LNCAP (cell line): ENCODE measurements around the gene HHLA2.

Experiments used
- TF ChIP-seq, protein P1 (sequence below): fragments of 450-650 bp; IDR thresholded peaks from 2 replicates; pipeline ENCODE4 v1.5.1; 2017; ENCODE audit warnings: mild to moderate bottlenecking

HHLA2 gene

DNA sequence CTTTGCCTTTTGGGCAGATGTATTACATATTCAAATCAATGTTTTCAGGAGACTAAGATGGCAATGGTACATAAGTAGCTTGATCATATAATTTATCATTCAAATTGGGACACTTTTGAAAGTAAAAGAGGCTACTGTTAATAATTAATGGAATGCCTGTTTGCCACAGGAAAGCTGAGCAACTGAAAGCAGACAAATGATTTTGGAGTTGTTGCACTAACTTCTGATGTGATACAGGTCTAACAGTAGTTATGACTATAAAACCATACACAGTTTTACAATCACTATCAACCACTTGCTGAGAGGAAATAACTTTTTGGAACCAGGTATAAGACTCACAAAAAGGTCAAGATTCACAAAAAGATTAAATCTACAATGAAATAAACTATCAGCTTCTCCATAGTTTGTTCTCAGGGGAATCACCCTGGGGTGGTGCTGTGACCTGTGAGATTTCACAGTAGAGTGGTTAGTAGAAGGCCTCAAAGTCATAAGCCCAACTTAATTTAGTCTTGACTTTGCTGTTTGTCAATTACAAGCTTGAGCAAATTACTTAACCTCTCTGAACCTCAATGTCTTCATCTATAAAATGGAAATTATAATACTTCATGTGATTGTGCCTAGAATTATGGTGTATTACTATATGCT lies 42.7 kb downstream of the HHLA2 start:
- TF ChIP-seq, protein P1, sequence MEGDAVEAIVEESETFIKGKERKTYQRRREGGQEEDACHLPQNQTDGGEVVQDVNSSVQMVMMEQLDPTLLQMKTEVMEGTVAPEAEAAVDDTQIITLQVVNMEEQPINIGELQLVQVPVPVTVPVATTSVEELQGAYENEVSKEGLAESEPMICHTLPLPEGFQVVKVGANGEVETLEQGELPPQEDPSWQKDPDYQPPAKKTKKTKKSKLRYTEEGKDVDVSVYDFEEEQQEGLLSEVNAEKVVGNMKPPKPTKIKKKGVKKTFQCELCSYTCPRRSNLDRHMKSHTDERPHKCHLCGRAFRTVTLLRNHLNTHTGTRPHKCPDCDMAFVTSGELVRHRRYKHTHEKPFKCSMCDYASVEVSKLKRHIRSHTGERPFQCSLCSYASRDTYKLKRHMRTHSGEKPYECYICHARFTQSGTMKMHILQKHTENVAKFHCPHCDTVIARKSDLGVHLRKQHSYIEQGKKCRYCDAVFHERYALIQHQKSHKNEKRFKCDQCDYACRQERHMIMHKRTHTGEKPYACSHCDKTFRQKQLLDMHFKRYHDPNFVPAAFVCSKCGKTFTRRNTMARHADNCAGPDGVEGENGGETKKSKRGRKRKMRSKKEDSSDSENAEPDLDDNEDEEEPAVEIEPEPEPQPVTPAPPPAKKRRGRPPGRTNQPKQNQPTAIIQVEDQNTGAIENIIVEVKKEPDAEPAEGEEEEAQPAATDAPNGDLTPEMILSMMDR, result no peak

DNA sequence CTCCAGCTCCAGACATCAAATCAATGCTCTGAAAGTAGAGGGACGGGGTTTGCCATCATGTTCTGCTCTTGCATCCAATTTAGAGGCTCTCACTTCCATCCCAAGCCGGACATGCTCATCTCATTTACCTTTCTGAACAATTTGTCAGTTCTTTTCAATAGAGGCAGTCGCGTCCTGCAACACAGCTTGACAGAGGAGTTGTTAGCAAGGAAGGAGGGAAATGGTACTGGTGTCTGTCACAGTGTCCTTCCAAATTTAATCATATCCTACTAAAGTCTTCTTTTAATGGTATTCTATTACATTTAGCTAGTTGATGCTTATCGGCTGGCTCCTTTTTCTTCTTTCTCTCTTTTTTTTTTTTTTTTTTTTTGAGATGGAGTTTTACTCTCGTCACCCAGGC lies 45.6 kb downstream of the HHLA2 start:
- TF ChIP-seq, protein P1, result no peak

DNA sequence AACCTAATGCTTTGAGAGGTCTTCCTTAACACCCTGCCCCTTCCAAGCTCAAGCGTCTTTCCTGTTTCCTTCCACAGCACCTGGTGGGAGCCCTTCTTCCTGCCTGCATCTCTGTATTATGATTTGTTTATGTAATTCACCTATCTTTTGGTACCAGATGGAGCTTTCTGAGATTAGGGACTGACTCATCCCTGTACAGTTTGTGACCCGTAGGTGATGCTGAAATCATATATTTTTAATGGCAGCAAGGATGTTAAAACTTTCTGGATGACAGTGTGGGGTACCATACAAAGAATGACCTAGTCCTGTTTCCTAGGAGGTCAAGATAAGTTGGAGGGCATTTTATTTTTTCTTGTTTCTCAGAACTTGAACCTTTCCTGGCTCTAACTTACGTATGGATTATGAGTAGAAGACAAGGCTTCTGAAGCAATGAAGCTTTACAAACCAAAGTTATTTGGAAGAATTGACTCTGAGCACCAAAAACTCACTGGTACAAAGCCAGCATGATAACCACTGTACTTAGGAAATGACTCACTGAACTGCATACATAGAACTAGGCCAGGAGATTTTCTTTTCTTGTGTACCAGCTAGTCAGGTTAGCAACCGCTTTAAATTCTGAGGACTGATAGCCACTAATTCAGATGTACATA lies 46.6 kb downstream of the HHLA2 start:
- TF ChIP-seq, protein P1, result no peak

DNA sequence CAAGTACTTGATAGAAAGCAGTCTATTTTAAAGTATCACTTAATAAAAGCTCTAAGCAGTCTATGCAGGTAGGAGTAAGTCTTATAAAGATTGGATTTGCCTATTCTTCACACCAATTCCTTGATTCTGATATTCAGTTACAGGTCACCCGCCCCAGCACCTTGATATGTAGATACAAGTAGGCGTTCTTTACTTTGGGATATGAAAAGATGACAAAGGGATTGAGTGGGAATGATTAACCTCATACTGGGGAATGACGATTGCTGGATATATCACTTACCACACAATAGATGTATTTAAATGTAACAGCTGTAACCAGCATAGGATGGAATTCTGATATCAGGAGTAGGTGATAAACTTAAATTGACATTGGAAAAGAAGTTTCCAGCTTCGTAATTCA lies 47.1 kb downstream of the HHLA2 start:
- TF ChIP-seq, protein P1, result no peak

DNA sequence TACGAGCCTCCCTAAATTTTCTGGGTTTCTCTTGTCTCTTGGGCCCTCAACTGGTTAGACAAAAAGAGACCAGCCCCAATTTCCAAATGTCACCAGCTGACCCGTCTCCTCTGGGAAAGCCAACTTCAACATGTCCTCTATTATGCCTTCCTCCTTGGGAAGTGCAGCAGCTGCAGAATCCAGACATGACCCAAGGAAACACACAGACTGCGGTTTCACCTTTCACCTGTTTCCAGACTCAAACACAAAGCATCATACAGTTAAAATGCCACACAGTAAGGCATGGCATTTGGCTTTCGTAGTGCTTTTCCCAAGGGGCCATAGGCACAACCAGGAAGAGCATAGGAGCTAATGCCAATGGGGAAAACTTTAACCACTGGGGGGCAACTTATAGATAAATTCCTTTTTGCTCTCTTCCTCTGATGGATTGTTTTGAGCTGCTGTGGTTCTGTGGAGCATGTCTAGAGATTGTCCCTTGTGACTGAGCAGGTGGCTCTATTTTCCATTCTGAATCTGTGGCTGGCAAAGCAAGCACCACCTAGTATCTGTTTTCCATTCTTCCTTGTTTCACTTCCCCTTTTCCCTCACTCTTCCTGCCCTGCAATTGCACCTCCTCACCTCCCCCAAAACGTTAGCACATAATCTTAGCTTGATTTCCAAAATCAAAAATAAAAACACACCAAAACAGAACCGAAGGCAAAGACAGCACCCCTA lies 49.3 kb downstream of the HHLA2 start:
- TF ChIP-seq, protein P1, result no peak

DNA sequence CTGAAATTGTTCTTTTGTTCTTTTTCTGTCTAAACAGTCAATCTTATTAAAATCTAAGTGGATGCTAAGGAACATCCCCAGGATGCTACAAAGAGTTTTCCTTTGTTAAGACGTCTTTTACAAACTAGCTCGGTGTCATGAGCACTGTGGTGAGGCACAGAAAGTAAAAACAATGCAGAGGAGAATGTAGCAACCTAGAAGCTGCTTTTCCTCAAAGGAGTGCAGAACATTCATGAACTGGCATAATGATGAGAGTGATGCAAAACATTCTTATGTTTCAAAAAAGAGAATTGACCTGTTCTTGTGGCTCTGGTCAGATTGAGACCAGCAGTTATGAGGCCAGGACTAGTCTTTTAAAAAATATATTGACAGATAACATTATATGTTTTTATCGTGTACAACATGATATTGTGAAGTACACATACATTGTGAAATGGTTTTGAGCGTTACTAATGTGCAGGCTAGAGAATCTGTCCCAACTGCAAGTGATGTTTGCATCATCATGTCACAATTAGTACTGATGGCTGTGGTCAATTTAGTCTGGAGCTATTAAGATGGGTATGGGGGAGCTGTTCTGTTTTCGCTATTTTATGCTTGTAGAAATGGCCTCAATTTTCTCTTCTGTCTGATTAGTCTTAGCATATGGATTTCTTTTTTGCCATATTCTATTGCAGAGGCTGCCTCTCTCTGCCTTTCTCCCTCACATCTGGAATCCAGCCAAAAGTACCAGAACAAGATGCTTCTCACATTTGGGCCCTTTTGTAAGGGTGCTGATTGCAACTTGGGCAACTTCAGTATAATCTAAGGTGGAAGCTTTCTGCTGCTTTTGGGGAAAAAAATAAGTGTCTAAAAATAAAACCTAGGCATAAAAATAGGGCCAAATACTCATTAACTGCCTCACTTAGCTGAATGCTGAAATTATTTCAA lies 50.2 kb downstream of the HHLA2 start:
- TF ChIP-seq, protein P1, result no peak

DNA sequence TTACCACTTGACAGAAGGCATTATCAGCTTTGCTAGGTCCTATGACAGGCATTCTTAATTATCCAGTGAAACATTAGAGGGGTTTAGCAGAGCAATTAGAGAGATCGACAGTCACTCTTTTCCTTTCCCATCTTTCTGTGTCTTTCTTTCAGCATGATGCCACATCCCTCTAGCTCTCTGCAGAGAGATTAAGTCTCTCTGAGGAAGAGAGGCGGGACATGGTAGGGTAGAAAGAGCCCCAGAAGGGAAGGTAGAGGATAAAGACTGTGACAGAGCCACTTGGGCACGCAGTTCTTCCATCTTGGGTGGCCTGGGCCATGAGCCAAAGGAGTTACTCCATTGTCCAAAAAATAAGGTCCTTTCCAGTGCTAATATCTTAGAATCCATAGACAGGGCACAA lies 55.8 kb downstream of the HHLA2 start:
- TF ChIP-seq, protein P1, result no peak
